Kidney (tissue), 14 donors: Measurements from ENCODE around the gene MYRIP. TPM values are rescaled to one million over a fixed set of nuclear protein-coding genes. Genes with fewer than 3 reads are reported as not detected.

ENCODE experiments used
- DNase-seq, 5 donors: peaks; one replicate each; pipeline ENCODE4 v3.0.0-alpha.2; 2013 to 2020
- FAIRE-seq: peaks from 2 replicates; lab custom pipeline; 2012; peaks lifted over from hg19 to GRCh38; lab: Jason Lieb, UNC
- H3K27ac ChIP-seq, 2 donors: one replicate each; pipeline ENCODE4 v1.7.0; 2013; ENCODE audit warnings: low read depth in 2 of 2, low read length in 2 of 2, inconsistent platforms in 1 of 2
- H3K27me3 ChIP-seq: one replicate; pipeline ENCODE4 v1.7.1; 2013; ENCODE audit warnings: low read length, inconsistent platforms; ENCODE audit not compliant: control insufficient read depth, insufficient read depth
- H3K36me3 ChIP-seq, 3 donors: one replicate each; pipeline versions ENCODE4 v1.7.0 to v1.7.1; 2013; ENCODE audit warnings: low read length in 3 of 3, control low read depth in 1 of 3, inconsistent platforms in 1 of 3; ENCODE audit not compliant: insufficient read depth in 3 of 3, control insufficient read depth in 2 of 3
- H3K4me1 ChIP-seq, 3 donors: one replicate each; pipeline versions ENCODE4 v1.7.0 to v1.7.1; 2013; ENCODE audit warnings: low read length in 3 of 3, inconsistent platforms in 1 of 3, low read depth in 1 of 3; ENCODE audit not compliant: control insufficient read depth in 2 of 3, insufficient read depth in 2 of 3
- H3K4me3 ChIP-seq, 3 donors: one replicate each; pipeline versions ENCODE4 v1.7.0 to v1.8.1; 2013; ENCODE audit warnings: low read length in 3 of 3, control low read depth in 1 of 3, inconsistent platforms in 1 of 3
- H3K9ac ChIP-seq, 3 donors: one replicate each; pipeline versions ENCODE4 v1.7.0 to v1.7.1; 2013; ENCODE audit warnings: low read length in 3 of 3, control low read depth in 1 of 3, inconsistent platforms in 1 of 3
- H3K9me3 ChIP-seq, 3 donors: one replicate each; pipeline versions ENCODE4 v1.7.0 to v1.7.1; 2013; ENCODE audit warnings: low read length in 3 of 3, control low read depth in 1 of 3, inconsistent platforms in 1 of 3; ENCODE audit not compliant: control insufficient read depth in 2 of 3, insufficient read depth in 1 of 3
- intact Hi-C: fragments of 100-400 bp; cut with DNase I; formaldehyde crosslinking; loops from one replicate; pipeline ENCODE4 v1.11.1; 2022
- polyA plus RNA-seq: library from polyadenylated mRNA; stranded (reverse); fragments of 350-450 nt; fragmentation: Illumina TruSeq; extraction: RNeasy Lipid Tissue Mini Kit (QIAGEN cat#74804); gene quantifications from one replicate; pipeline ENCODE4 v1.2.3, GENCODE V29; 2014; ENCODE audit warnings: low read depth, low replicate concordance; ENCODE audit not compliant: insufficient read depth
- total RNA-seq: library from RNA; stranded (reverse); fragmentation: NEBNext Ultra II Directional; extraction: Animal tissue kit (Norgen Biotek cat#: 25700); gene quantifications from one replicate; pipeline ENCODE4 v1.2.1, GENCODE V29; 2021
- TF ChIP-seq, protein P1 (sequence below): IDR thresholded peaks from 3 replicates; pipeline ENCODE4 v1.5.1; 2012; ENCODE audit warnings: mild to moderate bottlenecking, moderate library complexity, borderline replicate concordance; ENCODE audit not compliant: insufficient read depth; ENCODE audit errors: extremely low read depth
- donor health status: control.
- donor health status: control.
- donor health status: control.
- donor health status: control.
- donor health status: control.
- donor health status: DM: yes; HTN: yes; CAD: no.
- donor health status: Normal renal cell carcinoma (clear cell type).

The MYRIP gene
- total and polyA plus RNA-seq, 2 donors from 2014 or later = 0.92 to 6.6 TPM

DNA sequence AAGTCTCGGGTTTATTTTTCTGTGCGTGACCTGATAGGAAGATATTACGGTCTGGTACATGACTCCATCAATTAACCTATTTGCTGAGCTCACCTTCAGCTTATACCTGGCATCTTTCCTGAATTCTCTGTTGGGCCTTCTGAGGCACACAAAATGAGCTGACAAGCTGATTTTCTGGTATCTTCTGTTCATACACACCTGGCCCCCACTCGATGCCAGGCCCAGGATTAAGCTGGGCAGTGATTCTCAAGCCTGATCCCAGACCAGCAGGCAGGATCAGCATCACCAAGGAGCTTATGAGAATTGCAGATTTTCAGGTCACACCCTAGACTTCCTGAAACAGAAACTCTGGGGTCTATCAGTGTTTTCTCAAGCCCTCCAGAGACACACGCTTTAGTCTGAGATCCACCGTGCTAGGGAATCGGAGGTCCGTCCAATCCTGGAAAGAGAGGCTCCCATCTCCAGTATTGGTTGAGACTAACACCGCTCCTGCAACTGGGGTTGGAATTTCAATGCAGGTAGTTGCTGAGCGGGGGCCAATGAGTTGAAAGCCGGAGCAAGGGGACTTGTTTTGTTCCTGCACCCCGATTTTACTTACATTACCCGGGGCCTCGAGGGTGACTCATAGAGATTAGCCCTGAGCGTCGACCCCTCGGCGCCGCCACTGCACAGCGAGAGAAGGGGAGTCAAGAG is 499.5 kb downstream of the MYRIP start:
- peaks cover 0 to 6% (median 0%) of the 10 kb centered on the region in 3 donors for H3K4me1 ChIP-seq
- no peaks in the 10 kb centered on the region for H3K27me3 ChIP-seq
- peaks cover 0 to 23% (median 10%) of the 10 kb centered on the region in 3 donors for H3K36me3 ChIP-seq
- TF ChIP-seq, protein P1, sequence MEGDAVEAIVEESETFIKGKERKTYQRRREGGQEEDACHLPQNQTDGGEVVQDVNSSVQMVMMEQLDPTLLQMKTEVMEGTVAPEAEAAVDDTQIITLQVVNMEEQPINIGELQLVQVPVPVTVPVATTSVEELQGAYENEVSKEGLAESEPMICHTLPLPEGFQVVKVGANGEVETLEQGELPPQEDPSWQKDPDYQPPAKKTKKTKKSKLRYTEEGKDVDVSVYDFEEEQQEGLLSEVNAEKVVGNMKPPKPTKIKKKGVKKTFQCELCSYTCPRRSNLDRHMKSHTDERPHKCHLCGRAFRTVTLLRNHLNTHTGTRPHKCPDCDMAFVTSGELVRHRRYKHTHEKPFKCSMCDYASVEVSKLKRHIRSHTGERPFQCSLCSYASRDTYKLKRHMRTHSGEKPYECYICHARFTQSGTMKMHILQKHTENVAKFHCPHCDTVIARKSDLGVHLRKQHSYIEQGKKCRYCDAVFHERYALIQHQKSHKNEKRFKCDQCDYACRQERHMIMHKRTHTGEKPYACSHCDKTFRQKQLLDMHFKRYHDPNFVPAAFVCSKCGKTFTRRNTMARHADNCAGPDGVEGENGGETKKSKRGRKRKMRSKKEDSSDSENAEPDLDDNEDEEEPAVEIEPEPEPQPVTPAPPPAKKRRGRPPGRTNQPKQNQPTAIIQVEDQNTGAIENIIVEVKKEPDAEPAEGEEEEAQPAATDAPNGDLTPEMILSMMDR = no peak
- DNase-seq (no peak), FAIRE-seq (no peak)
- H3K9ac ChIP-seq = peak overlapping the region; percentile 14 to 86 (median 55)
- intact Hi-C loops = no loop called here
- H3K4me3 ChIP-seq = peak overlapping the region; percentile 74 to 80 (median 79)
- H3K27ac ChIP-seq = peak overlapping the region; percentile 85 to 91
- no peaks in the 10 kb centered on the region for H3K9me3 ChIP-seq

DNA sequence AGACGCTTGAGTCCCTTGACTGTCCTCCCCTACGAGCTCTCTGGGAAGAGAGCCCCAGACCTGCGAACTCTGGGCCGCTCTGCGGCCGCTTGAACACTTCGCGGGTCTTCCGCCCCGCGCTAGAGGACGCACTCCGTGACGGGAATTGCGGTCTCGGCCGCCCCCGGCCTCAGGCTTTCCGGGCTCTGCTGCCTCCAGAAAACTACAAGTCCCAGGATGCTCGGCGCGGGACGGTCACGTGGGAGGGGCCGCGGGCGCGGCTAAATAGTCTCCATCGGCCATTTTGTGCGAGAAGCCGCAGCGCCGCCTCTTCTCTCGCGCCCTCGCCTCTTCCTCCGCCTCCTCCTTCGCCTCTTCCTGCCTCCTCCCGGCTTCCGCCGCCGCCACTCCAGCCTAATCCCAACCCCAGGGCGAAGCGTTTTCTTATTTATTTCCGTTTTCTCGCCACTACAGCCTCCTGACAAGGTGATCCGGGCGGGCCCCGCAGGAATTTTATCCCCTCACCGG is 500.1 kb downstream of the MYRIP start, which contains the start of gene EIF1B:
Gene EIF1B, plus strand, starts transcription at position 290 of the 507 bp plus-strand sequence. CDS start 235 bp downstream, outside the sequence.
- Histone ChIP-seq H3K27me3 (no peaks in the 10 kb centered on the region), H3K4me1 (peaks cover 0 to 6% (median 4%) of the 10 kb centered on the region in 3 donors), H3K36me3 (peaks cover 0 to 23% (median 10%) of the 10 kb centered on the region in 3 donors), H3K4me3 (peak within 1 kb of the TSS; percentile 80 to 95 (median 88)), H3K9me3 (no peaks in the 10 kb centered on the region), H3K27ac (peak within 1 kb of the TSS; percentile 91 to 96), H3K9ac (peak within 1 kb of the TSS; percentile 84 to 93 (median 89))
- intact Hi-C loops = no loop called here
- TF ChIP-seq, protein P1 = peak; percentile 60
- FAIRE-seq (peak; percentile 67), DNase-seq (peak; percentile 99)
